Measurements from ENCODE around the gene PCDHGA4. TPM values are rescaled to one million over a fixed set of nuclear protein-coding genes. Genes with fewer than 3 reads are reported as not detected.

PCDHGA4 gene
- total RNA-seq (2022; extraction: Qiagen RNA extraction; ENCODE audit: low read depth) = 0.07 to 0.18 TPM (median 0.14 TPM) in 5 replicates

DNA sequence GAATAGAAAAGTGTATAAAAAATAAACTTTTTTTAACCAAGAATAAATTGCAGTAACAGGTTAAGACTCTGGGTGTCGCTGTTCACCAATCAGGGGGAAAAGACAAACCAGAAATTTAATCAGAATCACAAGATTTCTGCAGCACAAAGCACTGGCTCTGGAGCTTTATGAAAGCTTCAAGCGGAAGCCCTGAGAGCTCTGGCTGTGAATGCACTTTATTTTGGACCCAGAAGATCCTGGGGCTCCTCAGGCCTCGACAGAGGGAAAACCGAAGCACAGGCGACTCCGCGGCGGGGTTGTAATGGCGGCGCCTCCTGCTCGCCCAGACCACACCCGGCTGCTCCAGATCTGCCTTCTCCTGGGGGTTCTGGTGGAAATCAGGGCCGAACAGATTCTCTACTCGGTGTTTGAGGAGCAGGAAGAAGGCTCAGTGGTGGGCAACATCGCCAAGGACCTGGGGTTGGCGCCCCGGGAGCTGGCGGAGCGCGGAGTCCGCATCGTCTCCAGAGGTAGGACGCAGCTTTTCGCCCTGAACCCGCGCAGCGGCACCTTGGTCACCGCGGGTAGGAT lies at the start of gene PCDHGA4:
TSS of gene PCDHGA4 (plus strand) at position 122 of the 570 bp plus-strand sequence. CDS start at position 209, 87 bp downstream.

DNA sequence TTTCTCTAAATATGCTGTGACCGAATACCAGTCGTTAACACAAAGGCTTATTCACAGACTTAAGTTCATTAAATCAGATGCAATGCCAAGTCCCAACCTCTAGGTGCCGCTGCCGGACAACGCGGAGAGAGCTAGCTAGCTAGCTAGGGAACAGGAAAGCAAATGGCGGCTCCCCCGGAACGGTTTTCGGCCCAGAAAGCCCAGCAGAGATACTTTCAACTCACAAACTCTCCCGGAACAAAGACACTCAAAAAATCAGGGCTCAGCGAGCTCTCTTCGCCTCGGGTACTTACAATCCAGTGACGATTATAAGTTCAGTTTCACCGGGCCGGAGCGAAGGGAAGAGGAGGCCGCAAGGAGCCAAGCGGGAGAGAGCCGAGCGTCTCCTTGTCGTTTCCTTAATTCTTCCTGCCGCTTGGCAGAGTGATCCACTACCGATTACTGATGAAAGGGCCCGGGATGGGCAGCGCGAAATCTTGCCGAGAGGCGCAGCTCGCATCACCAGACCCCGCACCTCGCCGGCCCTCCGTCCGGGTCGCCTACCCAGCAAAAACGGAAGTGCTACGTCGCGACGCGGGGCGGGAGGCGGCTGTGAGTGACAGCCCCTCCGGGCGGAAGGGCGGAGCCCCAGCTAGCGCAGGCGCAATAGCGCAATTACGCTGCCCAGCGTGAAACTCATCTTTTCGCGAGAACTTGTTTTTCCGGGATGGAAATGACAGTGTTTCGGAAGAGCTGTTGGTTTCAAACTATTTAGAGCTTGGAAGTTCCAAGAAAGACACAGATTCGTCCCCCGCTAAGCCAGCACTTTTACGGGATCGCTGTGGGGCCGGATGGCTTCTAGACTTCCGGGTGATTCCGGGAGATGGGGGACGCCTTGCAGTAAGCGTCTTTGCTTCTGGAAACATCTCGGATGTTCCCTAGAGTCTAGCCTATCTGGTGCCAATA lies 34.3 kb upstream of the PCDHGA4 start, which contains the start of gene TAF7:
TSS of gene TAF7 (minus strand) at position 560 of the 945 bp plus-strand sequence. CDS start 740 bp downstream, outside the sequence.

DNA sequence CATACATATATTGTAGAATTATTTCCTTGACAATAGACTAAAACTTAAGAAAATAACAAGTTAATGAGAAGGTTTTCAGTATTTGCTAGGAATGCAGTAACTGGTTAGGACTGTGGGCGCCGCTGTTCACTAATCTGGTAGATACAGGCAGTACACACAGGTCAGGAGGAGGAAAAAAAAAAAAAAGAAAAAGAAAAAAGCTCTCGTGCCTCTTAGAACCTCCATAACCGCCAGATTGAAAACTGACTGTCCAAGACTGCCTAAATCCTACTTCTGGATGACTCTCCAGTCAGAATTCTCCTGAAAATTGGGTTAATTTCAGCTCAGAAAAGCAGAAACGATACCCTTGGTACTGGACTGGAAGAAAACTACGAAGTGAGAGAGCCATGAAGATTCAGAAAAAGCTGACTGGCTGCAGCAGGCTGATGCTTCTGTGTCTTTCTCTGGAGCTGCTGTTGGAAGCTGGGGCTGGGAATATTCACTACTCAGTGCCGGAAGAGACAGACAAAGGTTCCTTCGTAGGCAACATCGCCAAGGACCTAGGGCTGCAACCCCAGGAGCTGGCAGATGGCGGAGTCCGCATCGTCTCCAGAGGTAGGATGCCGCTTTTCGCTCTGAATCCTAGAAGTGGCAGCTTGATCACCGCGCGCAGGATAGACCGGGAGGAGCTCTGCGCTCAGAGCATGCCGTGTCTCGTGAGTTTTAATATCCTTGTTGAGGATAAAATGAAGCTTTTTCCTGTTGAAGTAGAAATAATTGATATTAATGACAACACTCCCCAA lies 24.3 kb upstream of the PCDHGA4 start, which contains the start of gene PCDHGA1:
TSS of gene PCDHGA1 (plus strand) at position 216 of the 782 bp plus-strand sequence.

DNA sequence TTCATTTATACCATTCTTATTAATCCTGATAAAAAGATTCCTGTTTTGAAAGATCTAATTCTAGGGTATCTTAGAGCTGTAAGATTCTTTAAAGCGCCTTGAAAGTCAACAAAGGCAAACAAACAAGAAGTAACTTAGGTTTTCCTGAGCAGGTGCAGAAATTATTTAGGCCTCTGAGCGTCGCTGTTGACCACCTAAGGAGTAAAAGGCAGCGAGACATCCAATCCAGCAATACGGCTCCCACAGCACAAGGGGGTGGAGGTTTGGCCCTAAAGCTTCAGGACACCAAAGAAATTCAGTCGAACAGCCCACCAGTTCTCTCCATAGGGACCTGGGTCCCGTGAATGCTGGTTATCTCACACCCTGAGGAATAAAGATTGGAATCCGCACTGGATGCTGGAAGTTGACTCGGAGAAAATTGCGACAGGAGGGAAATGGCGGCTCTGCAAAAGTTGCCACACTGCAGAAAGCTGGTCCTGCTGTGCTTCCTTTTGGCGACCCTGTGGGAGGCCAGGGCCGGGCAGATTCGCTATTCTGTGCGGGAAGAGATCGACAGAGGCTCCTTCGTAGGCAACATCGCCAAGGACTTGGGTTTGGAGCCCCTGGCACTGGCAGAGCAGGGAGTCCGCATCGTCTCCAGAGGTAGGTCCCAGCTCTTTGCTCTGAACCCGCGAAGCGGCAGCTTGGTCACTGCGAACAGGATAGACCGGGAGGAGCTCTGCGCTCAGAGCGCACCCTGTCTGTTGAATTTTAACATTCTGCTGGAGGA lies 16.1 kb upstream of the PCDHGA4 start, which contains the start of gene PCDHGA2:
TSS of gene PCDHGA2 (plus strand) at position 223 of the 769 bp plus-strand sequence.

DNA sequence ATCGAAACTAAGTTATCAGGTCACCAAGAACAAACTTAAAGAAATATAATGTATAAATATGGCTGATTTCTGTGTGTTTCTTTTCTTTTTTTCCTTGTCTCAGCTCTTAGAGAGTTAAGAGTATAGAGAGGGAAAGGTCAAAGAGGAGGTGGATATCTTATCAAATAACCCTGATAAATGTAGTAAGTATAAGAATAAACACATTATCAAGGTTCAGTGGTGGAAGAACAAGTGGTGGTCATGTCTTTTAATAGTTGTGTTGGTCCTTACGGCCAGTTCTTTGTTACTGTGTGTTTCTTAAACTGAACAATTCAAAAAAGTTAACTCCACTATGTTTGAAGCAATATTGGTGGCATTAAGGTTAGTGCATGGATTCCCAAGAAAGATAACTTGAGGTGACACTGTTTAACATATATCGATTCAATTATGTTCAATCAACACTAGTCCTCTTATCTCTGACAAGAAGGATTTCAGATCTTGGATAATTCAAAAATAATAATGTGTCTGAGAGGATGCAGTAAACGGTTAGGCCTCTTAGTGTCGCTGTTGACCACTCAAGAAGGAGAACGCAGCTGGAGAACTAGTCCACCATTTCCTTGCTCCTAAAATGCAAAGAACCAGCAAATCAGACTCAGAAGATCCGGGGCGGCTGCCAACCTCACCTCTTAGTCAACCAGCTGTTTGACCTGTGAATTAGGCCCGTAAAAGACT lies 11.4 kb upstream of the PCDHGA4 start, which contains the start of gene PCDHGA3:
TSS of gene PCDHGA3 (plus strand) at position 588 of the 711 bp plus-strand sequence. CDS start 205 bp downstream, outside the sequence.

DNA sequence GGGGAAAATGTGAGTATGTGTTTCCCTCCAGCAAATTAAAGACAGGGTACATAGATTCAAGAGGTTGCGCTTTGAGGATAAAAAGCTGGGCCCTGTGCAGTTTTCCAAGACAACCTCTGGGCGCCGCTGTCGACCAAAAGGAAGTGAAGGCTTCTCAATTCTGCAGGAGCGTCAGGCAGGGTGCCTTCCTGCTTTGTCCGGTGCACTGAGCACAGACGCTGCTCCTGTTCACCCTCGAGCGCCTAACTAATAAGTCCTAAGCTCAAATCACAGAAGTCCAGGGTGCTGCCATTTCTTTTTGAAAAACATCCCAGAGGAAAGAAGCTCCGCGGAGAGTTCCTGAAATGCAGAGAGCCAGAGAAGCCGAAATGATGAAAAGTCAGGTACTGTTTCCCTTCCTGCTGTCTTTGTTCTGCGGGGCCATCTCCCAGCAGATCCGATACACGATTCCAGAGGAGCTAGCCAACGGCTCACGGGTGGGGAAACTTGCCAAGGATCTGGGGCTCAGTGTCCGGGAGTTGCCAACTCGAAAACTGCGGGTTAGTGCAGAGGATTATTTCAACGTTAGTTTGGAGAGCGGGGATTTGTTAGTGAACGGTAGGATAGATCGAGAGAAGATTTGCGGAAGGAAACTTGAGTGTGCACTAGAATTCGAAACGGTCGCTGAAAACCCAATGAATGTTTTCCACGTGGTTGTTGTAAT lies 4.8 kb upstream of the PCDHGA4 start, which contains the start of gene PCDHGB1:
TSS of gene PCDHGB1 (plus strand) at position 183 of the 703 bp plus-strand sequence. CDS start at position 345, 162 bp downstream.

DNA sequence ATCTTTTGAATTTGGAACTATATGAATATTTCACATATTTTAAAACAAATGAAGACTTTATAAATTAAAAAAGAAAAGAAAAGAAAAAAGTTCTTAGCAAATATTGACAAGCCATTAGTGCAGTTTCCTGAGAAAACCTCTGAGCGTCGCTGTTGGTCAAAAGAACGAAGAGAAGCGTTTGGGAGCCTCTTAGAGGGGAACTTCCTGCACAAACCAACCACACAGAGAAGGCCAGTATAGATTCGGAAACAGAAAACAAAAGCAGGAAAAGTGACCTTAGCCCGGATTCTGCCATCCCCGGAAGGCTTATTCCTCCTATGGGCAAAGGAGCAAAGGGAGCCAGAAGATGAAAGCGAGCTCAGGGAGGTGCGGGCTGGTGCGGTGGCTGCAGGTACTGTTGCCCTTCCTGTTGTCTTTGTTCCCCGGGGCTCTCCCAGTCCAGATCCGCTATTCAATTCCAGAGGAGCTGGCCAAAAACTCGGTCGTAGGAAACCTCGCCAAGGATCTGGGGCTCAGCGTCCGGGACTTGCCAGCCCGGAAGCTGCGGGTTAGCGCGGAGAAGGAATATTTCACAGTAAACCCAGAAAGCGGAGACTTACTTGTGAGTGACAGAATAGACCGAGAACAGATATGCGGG lies 5.1 kb downstream of the PCDHGA4 start, which contains the start of gene PCDHGB2:
TSS of gene PCDHGB2 (plus strand) at position 205 of the 637 bp plus-strand sequence. CDS start at position 347, 142 bp downstream.

DNA sequence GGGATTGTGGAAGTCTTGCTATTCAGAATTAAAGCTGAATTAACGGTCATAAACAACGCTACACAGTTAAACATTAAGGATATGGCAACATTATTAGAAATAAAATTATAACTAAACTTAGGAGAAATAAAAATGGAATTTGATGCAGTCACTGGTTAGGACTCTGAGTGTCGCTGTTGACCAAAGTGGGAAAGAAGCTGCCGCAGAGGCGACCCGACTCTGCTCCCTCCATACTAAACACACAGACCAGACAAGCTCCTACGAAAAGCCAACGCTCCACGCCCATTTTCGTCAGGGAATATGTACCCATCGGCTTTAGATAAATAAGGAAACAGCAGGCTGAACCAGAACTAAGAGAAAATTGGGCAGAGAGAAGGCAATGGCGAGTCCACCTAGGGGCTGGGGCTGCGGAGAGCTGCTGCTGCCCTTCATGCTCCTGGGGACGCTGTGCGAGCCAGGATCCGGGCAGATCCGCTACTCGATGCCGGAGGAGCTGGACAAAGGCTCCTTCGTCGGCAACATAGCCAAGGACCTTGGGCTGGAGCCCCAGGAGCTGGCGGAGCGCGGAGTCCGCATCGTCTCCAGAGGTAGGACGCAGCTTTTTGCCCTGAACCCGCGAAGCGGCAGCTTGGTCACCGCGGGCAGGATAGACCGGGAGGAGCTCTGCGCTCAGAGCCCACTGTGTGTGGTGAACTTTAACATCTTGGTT lies 9.3 kb downstream of the PCDHGA4 start, which contains the start of gene PCDHGA5:
TSS of gene PCDHGA5 (plus strand) at position 211 of the 709 bp plus-strand sequence. CDS start at position 380, 169 bp downstream.

DNA sequence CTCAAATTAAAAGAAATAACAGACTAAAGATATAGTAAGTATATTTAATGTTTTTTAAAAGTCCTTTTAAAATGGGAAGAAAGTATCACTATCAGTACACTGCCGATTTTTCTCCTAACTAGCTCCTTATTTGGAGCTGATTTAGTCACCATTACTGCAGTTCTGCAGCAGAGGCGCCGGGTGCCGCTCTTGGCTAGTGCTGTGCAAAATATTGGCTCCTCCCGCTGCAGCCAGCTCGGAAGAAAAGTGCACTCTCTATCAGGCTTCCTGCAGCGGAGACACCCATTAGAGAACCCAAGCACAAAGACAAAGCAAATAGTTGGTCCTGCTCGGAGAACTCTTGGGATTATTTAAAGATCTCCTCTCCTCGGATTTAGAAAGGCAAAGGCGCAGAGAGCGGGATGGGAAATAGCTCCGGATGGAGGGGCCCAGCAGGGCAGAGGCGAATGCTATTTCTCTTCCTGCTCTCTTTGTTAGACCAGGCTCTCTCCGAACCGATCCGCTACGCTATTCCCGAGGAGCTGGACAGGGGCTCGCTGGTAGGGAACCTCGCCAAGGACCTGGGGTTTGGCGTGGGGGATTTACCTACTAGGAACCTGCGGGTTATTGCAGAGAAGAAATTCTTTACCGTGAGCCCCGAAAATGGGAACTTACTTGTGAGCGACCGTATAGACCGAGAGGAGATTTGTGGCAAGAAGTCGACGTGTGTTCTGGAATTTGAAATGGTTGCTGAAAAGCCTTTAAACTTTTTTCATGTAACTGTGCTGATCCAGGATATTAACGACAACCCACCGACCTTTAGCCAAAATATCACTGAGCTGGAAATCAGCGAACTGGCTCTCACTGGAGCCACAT lies 15.4 kb downstream of the PCDHGA4 start, which contains the start of gene PCDHGB3:
TSS of gene PCDHGB3 (plus strand) at position 249 of the 855 bp plus-strand sequence. CDS start at position 402, 153 bp downstream.

DNA sequence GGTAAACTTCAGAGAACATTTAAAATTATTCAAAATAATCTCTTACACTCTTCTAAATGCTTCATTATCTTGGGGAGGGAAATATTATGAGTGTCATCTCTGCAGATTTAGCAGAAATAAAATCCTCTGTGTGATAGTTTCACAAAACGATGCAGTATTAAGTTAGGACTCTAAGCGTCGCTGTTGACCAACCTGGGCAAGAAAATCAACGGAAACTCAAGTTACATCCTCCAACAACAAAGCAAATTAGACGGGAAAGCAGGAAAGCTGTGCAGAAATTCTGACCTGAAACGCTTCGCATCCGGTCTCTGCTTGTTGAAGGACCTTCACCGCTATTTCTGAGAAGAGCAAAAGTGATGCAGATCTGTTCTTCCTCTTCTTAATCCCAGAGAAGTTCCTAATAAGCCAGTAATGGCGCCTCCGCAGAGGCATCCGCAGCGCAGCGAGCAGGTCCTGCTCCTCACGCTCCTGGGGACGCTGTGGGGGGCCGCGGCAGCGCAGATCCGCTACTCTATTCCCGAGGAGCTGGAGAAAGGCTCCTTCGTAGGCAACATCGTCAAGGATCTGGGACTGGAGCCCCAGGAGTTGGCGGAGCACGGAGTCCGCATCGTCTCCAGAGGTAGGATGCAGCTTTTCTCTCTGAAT lies 19.0 kb downstream of the PCDHGA4 start, which contains the start of gene PCDHGA6:
TSS of gene PCDHGA6 (plus strand) at position 219 of the 645 bp plus-strand sequence. CDS start at position 412, 193 bp downstream.

DNA sequence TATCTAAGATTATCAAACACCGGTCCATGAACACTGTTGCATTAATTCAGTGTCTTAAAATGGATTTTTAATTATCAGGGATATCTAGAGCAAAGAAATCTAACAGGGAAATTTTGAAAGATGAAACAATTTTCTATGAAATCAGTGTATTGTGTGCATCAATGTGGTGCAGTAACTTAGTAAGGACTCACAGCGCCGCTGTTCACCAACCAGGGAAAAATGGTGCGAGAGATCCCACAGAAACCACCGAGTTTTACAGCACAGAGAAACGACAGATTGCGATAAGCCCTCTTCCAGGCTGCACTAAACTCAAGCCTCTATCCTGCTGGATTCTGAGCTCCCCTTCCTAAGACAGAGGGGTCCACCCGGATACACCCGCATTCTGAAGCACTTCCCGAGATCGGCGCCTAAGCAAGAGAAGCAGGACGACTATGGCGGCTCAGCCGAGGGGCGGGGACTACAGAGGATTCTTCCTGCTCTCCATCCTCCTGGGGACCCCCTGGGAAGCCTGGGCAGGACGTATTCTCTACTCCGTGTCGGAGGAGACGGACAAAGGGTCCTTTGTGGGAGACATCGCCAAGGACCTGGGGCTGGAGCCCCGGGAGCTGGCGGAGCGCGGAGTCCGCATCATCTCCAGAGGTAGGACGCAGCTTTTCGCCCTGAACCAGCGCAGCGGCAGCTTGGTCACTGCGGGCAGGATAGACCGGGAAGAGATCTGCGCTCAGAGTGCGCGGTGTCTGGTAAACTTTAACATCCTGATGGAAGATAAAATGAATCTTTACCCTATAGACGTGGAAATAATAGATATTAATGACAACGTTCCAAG lies 27.9 kb downstream of the PCDHGA4 start, which contains the start of gene PCDHGA7:
TSS of gene PCDHGA7 (plus strand) at position 274 of the 826 bp plus-strand sequence. CDS start at position 432, 158 bp downstream.

DNA sequence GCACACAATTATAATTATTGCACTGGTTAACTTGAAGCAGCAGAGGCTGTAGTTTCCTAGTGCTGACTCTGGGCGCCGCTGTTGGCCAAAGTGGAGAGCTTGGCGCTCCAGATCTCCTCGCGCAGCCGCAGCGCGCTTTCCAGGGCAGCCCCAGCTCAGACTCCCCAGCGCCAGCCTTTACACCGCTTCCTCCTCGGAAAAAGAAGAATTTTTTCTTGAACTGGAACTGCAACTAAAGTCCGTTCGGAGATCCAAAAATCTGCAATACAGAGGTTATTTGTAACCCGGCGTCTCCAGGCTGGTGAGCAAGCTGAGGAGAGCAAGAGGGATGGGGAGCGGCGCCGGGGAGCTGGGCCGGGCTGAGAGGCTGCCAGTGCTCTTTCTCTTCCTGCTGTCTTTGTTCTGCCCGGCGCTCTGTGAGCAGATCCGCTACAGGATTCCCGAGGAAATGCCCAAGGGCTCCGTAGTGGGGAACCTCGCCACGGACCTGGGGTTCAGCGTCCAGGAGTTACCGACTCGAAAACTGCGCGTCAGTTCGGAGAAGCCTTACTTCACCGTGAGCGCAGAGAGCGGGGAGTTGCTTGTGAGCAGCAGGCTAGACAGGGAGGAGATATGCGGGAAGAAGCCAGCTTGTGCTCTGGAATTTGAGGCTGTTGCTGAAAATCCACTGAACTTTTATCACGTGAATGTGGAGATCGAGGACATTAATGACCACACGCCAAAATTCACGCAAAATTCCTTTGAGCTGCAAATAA lies 32.9 kb downstream of the PCDHGA4 start, which contains the start of gene PCDHGB4:
TSS of gene PCDHGB4 (plus strand) at position 142 of the 755 bp plus-strand sequence. CDS start at position 329, 187 bp downstream.

DNA sequence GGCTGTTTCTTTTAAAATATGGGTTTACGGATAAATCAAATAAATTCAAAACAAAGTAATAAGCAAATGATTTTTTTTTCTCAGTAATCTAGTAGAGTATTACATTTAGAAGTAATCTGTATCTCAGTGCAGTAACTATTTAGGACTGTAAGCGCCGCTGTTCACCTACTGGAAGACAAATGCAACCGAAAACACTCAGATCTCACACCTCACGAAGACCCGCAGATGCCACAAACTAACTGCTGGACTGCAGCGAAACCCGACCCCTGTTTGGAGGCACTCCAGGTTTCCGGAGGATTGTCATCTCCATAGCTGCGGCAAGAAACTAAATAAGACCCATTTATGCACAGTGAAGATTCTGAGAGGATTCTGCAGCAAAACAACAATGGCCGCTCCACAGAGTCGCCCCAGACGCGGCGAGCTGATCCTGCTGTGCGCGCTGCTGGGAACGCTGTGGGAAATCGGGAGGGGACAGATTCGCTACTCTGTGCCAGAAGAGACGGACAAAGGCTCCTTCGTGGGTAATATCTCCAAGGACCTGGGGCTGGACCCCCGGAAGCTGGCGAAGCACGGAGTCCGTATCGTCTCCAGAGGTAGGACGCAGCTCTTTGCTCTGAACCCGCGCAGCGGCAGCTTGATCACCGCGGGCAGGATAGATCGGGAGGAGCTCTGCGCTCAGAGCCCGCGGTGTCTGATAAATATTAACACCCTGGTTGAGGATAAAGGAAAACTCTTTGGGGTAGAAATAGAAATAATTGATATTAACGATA lies 37.8 kb downstream of the PCDHGA4 start, which contains the start of gene PCDHGA8:
TSS of gene PCDHGA8 (plus strand) at position 205 of the 770 bp plus-strand sequence. CDS start at position 386, 181 bp downstream.

